HT-29 (cell line): ENCODE data around the gene MACROD1. TPM values are rescaled to one million over a fixed set of nuclear protein-coding genes. Genes with fewer than 3 reads are reported as not detected.

Source experiments
- DNase-seq: peaks from one replicate; pipeline ENCODE4 v3.0.0-alpha.2; 2015; ENCODE audit warnings: low spot score
- total RNA-seq: library from RNA; depleted of rRNA; stranded (reverse); fragments of >200 nt; shearing (Covaris generic); gene quantifications from 2 replicates; pipeline ENCODE4 v1.2.3, GENCODE V29; 2014

MACROD1 gene
- total RNA-seq, 1 experiment from 2014 or later = 226 TPM

DNA sequence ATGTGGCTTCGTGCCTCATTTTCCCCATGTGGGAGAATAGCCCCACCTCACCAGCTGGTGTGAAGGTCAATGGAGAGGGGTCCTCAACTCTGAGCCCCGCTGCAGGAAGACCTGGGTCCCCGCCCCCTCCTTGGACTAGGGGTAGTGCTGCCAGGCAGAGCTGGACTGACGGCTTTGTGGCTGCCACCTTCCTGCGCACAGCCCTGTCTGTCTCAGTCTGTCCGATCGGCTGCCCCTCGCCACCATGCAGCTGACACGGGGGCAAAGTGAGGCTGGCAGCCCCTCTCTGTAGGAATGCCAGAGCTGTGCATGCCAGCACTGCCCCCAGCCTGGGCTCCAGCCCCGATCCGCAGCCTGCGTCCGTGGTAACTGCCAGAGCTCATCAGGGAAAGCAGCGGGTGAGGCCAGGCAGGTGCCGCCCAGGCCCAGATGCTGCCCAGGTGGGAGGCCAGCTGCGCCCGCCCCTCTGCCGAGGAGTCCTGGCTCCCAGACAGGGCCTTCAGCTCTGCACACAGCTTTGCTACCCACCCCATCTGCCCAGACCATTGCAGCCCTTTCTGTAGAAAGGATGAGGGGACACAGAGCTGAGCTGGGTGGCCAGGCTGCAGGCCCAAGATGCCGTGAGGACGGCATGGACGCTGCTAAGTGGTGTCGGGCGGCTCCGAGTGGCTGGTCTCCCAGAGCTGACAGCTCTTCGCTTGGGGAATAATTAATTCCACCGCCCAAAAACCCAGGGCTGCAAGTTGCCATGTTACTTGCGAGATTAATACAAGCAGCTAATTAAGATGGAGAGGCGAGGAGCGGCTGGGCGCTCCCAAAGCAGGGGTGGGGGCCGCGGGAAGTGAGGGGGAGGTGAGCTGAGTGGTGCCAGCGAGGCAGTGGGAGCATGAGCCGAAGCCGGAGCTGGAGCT, 149.7 kb downstream of the MACROD1 start:
- DNase-seq = no peak

DNA sequence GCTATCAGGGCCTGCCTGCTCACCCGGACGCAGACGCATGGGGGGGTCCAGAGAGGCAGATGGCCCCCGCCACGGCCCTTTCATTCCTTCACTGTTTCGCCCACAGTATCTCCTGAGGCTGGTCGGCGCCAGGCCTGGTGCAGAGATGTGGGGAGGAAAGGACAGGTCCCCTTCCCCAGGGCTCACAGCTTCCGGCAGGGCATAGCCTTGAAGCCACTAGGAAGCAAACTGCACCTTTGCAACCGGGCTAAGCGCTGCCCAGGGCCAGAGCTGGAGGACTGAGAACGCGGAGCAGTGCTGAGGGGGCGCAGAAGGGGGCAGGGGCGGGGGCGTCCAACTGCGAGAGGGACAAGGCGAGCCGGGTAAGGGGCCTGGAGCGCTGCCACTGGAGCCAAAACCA, 150.4 kb downstream of the MACROD1 start:
- no peak for DNase-seq

DNA sequence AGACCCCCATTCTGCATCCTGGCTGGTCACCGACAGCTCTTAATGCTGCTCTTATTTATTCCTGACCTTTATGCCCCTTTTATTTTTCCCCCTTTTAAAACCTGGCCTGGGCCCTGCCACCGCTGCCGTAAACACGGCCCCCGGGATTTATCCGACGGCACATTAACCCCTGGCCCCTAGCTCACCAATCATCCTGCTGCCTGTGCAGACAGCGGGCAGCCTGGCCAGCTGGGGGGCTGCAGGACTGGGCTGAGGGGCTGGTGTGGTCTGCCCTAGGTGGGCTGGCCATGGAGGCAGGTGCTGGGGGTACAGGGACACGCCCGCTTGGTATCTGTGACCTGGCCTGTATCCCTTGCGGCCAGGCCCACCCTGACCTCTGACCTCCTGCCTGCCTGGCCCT, 151.6 kb downstream of the MACROD1 start:
- DNase-seq = no peak

DNA sequence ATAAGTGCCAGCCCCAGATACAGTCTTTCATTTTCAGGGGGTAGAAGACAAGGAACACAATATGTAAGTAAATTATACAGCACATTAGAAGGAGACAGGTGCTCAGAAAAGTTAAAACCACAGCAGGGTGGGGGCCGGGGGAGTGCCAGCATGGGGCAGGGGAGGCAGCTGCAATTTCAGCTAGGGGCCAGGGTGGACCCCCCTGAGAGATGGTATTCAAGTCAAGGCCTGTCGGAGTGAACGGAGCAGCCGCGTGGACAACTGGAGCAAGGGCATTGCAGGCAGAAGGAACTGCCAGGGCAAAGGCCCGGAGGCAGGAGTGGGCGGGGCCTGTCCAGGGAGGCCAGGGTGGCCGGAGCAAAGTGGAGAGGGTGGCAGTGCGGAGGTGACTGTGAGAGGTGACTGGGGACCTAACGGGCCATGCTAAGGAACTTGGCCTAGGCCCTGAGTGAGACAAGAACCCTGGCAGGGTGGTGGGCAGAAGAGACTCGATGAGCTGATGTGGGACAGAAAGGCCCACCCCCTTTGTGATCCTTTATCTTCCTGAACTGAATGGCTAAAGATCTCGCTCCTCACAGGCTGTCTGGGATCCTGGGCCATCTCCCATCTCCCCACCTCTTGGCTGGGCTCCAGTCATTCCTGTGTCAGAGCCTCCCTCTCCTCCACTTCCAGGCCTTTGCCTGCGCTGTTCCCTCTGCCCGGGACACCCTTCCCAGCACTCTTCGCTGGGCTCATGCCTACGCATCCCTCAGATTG, 152.6 kb downstream of the MACROD1 start:
- no peak for DNase-seq

DNA sequence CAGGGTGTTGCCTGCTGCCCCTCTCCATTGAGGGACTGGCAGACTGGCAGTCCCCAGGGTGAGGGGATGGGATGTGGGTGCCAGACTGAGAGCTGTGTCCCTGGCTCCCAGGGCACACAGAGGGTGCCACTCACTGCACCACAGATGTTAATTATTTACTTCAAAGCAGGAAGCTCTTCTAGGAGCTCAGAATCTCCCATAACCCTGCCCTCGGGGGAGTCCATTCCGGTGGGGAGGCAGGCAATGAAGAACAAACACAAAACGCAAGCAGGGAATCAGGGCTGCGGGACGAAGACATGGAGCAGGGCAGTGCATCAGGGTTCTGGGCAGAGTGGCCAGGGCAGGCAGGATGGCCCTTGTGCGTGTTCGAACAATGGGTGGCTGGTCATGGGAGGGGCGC, 154.5 kb downstream of the MACROD1 start:
- no peak for DNase-seq

DNA sequence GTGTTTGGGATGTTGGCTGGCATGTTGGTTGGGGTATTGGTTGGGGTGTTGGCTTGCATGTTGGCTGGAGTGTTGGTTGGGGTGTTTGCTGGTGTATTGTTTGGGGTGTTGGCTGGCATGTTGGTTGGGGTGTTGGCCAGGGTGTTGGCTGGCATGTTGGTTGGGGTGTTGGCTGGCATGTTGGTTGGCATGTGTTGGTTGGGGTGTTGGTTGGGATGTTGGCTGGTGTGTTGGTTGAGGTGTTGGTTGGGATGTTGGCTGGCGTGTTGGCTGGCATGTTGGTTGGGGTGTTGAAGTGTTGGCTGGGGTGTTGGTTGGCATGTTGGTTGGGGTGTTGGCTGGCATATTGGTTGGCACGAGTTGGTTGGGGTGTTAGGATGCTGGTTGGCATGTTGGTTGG, 155.1 kb downstream of the MACROD1 start:
- no peak for DNase-seq

DNA sequence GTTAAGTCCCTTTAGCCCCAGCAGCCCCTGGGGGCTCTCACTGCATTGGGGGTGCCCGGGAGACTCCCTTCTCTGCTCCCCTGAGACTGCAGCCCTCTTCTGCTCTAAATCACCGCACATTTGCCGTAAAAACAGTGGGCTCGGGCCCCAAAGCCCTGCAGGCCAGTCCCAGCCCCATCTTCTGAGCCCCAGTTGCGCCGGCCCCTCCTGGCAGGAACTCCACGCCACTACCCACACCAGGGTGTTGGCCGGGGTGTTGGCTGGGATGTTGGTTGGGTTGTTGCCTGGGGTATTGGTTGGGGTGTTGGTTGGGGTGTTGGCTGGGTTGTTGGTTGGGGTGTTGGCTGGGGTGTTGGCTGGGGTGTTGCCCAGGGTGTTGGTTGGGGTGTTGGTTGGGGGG, 156.2 kb downstream of the MACROD1 start:
- DNase-seq = no peak

DNA sequence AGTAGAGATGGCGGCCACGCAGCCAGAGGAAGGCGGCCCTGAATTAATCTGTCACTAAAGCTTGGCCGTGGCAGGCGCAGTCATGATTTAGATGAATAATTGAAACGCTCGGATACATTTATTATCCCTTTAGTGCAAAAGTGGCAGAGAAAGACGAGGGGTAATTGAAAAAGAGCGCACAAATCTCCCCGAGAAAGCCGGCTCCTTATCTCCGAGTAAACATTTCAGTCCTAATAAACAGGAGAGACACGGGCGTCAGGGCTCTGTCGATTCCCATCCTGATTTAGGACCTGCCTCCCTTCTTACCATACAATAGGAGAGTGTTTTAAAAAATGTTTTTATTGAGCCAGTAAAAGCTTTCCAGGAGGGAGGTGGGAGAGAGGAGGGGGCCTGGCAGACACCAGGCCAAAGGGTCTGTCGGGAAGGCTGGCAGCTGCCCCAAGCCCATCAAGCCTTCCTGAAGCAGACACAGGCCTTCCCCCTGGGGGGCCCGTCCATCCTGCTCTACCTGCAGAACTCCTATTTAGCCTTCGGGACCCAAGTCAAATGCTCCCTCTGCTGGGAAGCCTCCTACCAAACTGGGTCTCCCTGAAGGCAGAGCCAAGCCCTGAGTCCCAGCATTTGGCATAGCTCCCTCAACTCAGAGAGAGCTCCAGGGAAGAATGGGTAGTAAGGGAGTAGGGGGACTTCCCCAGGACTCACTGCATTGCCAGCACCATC, 156.8 kb downstream of the MACROD1 start:
- no peak for DNase-seq

DNA sequence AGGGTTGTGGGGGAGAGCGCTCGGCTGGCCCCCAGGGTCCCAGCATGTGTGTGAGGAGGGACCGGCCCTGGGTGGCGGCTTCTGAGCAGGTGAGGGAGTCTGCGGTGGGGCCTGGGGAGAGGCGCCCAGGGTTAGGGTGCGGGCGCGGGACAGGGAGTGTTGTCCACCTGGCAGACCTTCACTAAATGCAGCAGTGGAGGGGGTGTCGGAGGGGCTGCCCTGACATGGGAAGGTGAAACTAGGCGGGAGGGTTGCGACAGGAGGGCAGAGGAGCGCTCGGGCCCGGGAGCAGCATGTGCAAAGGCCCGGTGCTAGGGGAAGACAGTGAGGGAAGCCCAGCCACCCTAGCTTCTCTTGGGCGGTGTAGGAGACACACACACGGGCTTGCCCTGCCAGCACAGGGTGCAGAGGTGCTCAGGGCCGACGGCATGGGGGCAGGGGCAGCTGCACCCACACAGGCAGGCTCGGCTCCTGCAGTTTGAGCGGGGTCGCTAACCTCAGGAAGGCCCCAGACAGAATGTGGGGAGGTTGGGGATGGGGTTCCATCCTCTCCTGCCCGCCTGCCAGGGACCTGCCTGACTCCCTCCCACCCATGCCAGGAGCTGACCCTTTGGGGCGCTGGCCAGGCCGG, 157.5 kb downstream of the MACROD1 start:
- no peak for DNase-seq

DNA sequence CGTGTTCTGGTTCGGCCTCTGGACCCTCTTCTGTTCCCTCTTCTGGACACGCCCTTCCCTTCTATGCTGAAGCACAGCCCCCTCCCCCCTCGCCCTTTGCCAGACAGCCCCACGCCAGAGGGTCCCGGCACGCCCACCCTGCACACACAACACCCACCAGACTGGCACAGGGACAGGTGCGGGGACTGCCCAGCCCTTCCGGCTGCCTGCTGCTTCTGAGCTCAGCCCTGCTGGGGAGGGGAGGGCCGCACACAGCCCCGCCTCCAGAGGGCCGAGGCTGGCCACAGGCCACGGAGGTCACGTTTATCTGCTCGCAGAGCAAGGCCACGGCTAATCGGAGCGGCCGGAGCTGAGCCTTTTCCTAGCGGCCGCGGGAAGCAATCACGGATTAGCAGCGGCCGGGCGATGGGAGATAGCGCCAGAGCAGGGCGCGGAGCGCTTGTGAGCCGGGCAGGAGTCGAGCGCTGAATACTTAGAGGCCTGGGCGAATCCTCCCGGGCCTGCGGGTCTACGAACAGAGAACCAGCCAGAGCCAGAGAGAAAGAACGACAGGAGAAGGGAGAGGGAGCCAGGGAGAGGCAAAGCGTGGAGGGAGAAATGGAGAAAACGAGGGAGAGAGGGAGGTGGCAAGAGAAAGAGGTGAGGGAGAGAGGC, 158.2 kb downstream of the MACROD1 start:
- peak; percentile 67 for DNase-seq

DNA sequence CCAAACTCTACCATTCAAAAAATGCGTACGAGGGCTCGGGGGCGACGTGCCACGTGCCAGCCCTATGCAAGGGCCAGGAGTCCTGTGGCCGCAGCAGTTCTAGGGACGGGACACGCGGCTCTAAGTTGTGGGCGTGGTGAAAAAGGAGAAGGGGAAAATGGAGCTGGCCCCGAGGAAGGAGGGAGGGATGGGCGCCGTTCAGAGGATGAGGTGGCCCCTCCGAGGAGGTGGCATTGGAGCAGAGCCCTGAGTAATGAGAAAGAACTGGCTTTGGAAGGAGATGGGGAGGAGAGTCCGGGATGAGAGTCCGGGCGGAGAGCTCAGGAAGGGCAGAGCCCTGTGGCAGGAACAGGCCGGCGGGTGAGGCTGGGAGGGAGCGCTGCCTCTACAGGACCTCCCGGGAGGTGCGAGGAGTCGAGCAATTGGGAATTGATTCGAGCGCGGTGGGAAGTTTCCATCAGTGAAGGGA, 158.7 kb downstream of the MACROD1 start:
- DNase-seq = peak; percentile 49

DNA sequence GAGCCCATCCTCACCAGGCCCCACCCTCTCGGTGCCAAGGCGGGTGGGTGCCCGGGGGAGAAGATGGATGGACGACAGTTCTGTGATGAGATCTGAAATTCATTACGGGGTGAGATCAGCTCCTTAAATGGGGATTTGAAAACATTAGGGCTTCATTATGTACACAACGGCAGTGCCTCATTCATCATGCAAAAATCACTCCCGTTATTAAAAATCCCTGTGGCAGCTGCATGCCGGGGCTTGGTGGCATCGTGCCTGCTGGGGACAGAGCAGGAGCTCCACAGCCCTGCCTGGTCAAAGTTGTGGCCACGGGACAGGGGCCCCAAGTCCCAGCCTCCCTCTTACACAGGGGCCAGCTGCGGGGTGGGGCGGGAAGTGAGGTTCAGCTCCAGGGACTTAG, 159.5 kb downstream of the MACROD1 start:
- DNase-seq = no peak

DNA sequence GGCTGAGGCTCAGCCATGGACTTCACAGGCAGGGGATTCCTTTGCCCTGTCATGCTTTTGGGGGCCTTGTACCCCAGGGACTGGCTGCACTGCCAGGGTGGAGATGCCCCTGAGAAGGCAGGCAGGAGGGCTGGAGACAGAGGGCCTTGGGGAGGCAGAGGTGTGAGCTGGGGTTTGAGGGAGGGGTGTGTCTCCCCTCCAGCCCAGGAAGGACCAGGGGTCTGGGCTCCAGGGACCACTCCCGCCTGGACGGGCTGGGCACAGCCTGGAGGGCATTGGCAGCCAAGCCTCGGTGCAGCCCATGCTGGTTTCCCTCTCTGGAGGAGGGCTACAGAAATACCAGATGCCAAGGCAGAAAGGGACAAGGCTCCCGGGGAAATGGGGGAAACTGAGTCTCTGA, 160.2 kb downstream of the MACROD1 start:
- DNase-seq = no peak

DNA sequence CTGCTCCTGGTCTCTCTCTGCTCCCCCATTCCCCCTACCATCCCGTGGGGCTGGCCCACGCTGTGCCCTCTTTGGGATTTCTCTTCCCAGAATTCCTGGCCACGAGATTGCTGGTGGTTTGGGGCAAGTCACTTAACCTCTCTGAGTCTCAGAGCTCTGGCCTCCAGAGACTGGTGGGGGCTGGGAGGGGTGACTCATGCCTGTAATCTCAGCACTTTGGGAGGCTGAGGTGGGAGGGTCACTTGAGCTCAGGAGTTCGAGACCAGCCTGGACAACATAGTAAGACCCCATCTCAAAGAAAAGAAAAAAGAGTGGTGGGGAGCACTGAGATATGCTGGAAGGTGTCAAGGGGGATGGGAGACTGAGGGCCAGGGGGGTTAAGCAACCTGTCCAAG, 161.3 kb downstream of the MACROD1 start:
- no peak for DNase-seq

DNA sequence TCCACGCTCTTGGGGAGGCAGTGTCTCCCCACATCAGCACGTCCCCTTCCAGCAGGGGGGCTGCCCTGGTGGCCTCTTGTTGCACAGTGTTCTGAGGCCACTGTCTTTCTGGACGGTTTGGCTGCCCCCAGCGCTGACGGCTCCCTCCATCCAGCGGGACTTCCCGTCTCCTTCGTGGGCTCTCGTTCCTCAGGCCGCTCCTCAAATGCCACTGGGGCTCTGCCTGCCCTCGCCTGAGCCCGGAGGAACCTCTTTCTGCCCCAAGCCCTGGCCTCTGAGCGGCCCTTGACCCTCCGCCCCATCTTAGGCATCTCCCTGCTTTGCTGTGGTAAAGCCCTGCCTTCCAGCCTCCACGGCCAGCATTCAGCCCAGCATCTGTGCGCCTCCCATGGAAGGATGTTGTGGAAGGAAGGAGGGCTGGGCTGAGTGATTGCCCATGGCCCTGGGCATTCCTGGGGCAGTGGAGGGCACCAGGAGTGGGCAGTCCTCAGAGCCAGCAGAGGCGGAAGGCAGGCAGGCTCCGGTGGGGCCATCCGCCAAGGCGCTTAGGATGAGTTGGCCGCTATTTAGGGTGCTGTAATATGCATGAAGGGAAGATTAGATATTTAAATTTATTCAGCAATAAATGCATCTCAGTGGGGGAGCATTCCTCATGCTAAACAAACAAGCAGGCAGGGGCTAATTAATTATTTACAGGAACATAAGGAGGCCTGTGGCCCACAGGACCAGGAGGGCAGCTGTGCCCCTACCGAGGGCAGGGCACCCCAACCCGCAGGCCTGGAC, 161.9 kb downstream of the MACROD1 start:
- DNase-seq = no peak

DNA sequence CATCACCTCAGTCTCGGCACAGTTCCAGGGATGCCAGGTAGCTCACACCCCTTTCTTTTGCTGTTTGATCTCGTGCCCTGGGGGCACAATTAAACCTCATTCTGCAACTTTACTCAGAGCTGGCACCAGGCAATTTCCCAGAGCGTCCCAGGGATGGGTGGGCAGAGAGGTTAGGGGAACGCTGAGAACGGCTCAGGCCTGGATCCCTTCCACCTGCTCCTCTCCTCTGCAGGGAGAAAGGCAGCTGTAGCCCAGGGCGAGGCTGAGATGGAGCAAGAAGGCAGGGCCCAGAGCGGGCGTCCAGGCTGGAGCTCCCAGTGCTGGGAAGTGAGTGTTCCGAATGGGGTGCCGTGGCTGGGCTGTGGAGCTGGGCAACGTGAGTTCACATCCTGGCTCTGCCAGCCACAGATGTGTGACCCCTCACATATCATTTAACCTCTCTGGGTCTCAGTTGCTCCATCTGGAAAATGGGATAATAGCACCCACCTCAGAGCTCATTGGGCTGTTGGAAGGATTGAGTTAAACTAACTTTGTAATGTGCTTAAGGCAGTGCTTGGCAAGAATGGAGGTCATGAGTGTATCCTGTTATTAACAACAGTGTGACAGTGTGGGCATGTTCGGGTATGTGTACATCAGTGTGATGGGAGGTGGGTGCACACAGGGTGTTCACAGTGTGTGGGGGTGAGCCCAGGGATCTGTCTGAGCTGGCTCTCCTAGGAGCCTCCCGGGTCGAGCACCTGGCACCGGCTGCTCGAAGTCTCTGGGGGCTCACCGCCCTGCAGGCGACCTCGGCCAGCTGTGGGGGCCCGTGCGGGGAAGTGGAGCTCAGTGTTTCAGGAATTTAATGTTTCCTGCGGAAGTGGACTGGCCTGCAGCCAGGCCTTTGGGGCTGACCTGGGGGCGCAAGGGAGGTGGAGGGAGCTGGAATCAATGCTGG, 164.2 kb downstream of the MACROD1 start:
- DNase-seq = no peak

DNA sequence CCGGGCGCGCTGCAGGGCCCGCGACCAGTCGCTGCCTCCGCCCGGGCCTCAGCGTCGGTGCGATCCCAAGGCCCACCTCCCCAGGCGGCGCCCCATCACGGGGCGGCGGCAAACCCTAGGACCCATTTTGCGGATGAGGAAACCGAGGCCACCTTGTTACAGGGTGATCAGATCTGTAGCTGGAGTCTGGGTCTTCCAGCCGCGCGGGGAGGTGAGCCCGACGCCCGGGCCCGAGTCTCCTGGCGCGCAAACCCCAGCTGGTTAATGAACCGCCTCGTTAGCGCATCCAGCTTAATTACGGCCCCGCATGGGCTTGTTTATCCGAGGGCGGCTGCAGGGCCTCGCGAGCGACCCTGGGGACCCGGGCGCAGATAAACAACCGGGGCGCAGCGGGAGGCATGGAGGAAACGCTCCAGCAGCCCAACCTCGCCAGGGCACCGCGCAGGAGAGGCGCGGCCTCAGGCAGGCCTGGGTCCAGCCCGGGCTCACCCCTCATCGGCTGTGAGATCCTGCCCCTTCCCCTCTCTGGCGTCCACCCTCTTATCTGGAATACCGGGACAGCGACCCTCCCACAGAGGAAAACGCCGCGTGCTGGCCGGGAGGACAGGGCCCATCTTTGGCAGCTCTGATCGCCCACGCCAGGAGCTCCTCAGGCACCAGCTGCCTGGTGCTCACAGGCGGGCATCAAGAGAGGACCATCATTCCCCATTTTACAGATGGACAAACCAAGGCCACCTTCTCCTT, 165.0 kb downstream of the MACROD1 start:
- no peak for DNase-seq

DNA sequence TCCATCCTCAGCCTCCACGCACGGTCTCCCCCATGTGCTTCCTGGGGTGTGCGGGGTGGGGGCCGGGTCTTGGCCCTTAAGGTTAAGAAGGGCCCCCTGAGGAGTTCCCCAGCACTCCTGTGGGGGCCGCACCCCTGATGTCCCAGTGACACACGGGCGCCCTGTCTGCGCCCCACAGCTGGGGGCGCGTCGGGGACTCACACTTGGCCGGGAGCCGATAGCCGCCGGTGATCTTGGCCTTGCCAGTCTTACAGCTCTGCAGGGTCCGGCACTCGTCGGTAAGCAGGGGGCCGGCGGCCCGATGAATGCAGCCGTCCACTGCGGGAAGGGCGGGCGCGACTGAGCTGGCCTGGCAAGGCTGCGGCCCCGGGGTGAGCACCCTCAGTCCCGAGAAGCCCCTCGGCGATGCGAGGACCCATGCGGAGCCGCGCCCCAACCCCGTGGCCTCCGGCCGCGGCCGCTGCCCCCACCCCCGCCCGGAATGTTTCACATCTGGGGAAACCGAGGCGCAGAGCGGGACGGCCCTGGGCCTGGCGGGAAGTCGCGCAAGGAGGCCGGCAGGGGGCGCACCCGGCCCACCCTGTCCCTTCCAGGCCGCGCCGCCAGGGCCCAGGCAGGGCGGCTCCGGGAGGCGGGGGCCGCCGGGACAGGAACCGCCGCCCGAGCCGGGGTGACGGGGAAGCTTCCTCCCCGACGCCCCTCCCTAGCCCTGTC, 165.7 kb downstream of the MACROD1 start:
- DNase-seq = no peak
